Small intestine (tissue), 7 donors: ENCODE measurements around the gene NGB. TPM values are rescaled to one million over a fixed set of nuclear protein-coding genes. Genes with fewer than 3 reads are reported as not detected.

Experiments
- DNase-seq, 2 donors: peaks; one replicate each; pipeline versions ENCODE4 v3.0.0 to v3.0.0-alpha.2; 2013
- FAIRE-seq: peaks from 2 replicates; lab custom pipeline; 2012; peaks lifted over from hg19 to GRCh38; lab: Jason Lieb, UNC
- H3K27ac ChIP-seq, 3 donors: one replicate each; pipeline ENCODE4 v1.5.1; 2013; ENCODE audit warnings: low read length in 2 of 3, mild to moderate bottlenecking in 2 of 3, control low read depth in 1 of 3, inconsistent platforms in 1 of 3, low read depth in 1 of 3, moderate library complexity in 1 of 3
- H3K27me3 ChIP-seq, 3 donors: one replicate each; pipeline ENCODE4 v1.6.1; 2013; ENCODE audit warnings: low read length in 3 of 3, inconsistent platforms in 1 of 3; ENCODE audit not compliant: control insufficient read depth in 3 of 3, insufficient read depth in 3 of 3
- H3K36me3 ChIP-seq, 3 donors: one replicate each; pipeline ENCODE4 v1.6.1; 2013; ENCODE audit warnings: low read length in 3 of 3, inconsistent platforms in 1 of 3, low read depth in 1 of 3, mild to moderate bottlenecking in 1 of 3, moderate library complexity in 1 of 3; ENCODE audit not compliant: control insufficient read depth in 3 of 3, insufficient read depth in 2 of 3
- H3K4me1 ChIP-seq, 3 donors: one replicate each; pipeline ENCODE4 v1.6.1; 2013; ENCODE audit warnings: low read length in 2 of 3, inconsistent platforms in 1 of 3, low read depth in 1 of 3, mild to moderate bottlenecking in 1 of 3, moderate library complexity in 1 of 3; ENCODE audit not compliant: control insufficient read depth in 3 of 3, insufficient read depth in 2 of 3
- H3K4me3 ChIP-seq, 3 donors: one replicate each; pipeline ENCODE4 v1.5.1; 2013; ENCODE audit warnings: low read length in 3 of 3, control low read depth in 1 of 3, inconsistent platforms in 1 of 3, low read depth in 1 of 3, mild to moderate bottlenecking in 1 of 3, moderate library complexity in 1 of 3
- H3K9me3 ChIP-seq, 2 donors: one replicate each; pipeline ENCODE4 v1.6.1; 2013; ENCODE audit warnings: low read depth in 1 of 2, low read length in 1 of 2; ENCODE audit not compliant: control insufficient read depth in 2 of 2, insufficient read depth in 1 of 2
- WGBS, 3 donors: extraction: QIAGEN DNeasy Blood & Tissue Kit; methylation state at CpG; one replicate each; pipeline ENCODE4 v1.1.7; 2013; 5-methylcytosine and 5-hydroxymethylcytosine counted together
- polyA plus RNA-seq, 4 donors: library from polyadenylated mRNA; stranded (reverse) in 3 of 4; unstranded in 1 of 4; fragments of 200-250 nt in 3 of 4; fragments of 120-200 nt in 1 of 4; gene quantifications; one replicate each; pipeline versions ENCODE4 v1.2.1 to v1.2.3, GENCODE V29; 2013
- donor health status: healthy with polysubstance abuse.
- donor health status: control.
- donor health status: control.
- donor health status: Bipolar disorder and iron deficiency.
- donor health status: healthy.

The NGB gene
- polyA plus RNA-seq, 4 donors, result 0.09 to 0.81 TPM; not detected in 2

DNA sequence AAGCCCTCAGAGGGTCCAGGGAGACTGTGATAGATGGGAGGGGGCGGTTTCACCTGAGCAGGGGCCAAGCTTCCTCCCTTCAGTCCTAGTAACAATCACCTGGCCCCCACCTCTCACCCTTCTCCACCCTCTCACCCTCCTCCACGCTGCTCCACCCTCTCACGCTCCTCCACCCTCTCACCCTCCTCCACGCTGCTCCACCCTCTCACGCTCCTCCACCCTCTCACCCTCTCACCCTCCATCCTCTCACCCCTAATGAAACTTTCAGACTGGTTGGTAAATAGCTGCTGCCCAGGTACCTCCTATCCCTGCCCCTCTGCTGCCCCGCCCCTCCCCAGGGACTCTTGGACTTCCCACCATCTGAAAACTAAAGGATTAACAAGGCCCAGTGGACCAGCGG is 34.2 kb downstream of the NGB start:
- 39 to 68% (median 63%) methylated on average over 7 of the region's 7 CpGs for WGBS, 3 donors
- Histone ChIP-seq H3K4me1 (no peaks in the 10 kb centered on the region), H3K27ac (no peak overlapping the region), H3K4me3 (no peak overlapping the region), H3K36me3 (peaks cover 0 to 2% (median 0%) of the 10 kb centered on the region in 3 donors), H3K27me3 (no peaks in the 10 kb centered on the region), H3K9me3 (no peaks in the 10 kb centered on the region)
- DNase-seq (no peak), FAIRE-seq (no peak)

DNA sequence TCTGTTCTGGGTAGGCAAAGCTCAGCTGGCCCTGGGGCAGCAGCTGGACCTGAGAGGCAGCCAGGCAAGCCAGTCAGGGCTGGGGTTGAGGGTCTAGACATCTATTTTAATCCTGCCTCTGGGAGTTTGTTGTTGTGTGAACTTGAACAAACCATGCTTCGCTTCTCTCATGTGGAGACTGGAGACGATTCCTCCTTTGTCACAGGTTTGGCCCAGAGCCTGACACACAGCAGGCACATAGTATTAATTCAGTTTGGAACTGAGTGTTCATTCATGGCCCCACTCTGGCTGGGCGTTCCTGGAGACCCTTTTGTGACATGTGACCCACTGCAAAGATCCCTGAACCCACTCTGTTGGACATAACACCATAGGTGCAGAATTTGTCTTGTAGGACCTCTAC is 39.3 kb downstream of the NGB start:
- Histone ChIP-seq H3K9me3 (no peaks in the 10 kb centered on the region), H3K4me3 (no peak overlapping the region), H3K27ac (no peak overlapping the region), H3K36me3 (no peaks in the 10 kb centered on the region), H3K27me3 (no peaks in the 10 kb centered on the region), H3K4me1 (no peaks in the 10 kb centered on the region)
- 71 to 77% (median 72%) methylated on average over 3 of the region's 3 CpGs for WGBS, 3 donors
- DNase-seq (no peak), FAIRE-seq (no peak)

DNA sequence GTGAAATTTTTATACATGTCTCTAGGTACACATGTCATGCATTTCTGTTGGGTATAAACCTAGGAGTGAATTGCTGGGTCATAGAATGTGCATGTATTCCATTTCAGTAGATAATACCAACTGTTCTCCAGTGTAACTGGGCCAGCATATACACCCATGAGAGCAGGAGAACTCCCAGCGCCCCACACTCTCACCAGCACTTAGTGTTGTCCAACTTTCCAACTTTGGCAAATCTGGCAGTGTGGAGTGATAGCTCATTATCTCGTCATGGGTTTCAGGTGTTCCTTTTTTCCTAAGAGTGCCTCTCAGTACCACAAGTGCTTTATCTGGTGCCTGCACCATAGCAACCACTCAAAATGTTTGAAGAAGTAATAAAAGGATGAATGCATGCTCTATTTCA is 40.1 kb downstream of the NGB start:
- Histone ChIP-seq H3K27ac (no peak overlapping the region), H3K4me3 (no peak overlapping the region), H3K4me1 (no peaks in the 10 kb centered on the region), H3K27me3 (no peaks in the 10 kb centered on the region), H3K36me3 (no peaks in the 10 kb centered on the region), H3K9me3 (no peaks in the 10 kb centered on the region)
- no peak for DNase-seq
- 69 to 73% (median 72%) methylated on average over 2 of the region's 2 CpGs for WGBS, 3 donors
- FAIRE-seq, result no peak

- Histone ChIP-seq H3K4me1 (no peaks in the 10 kb centered on the region), H3K4me3 (no peak overlapping the region), H3K27ac (no peak overlapping the region), H3K36me3 (peaks cover 0 to 3% (median 0%) of the 10 kb centered on the region in 3 donors), H3K9me3 (no peaks in the 10 kb centered on the region), H3K27me3 (no peaks in the 10 kb centered on the region)
- no peak for FAIRE-seq
- no peak for DNase-seq
- WGBS, 3 donors, result 61 to 71% (median 62%) methylated on average over 6 of the region's 6 CpGs
Measured at GRCh38 chr14:77228056-77228455, 43.0 kb downstream of the NGB start.

GRCh38 chr14:77225892-77226557 is 45.0 kb downstream of the NGB start:
- WGBS, 3 donors, result 80 to 88% (median 81%) methylated on average over 14 of the region's 14 CpGs
- no peak for DNase-seq
- Histone ChIP-seq H3K27ac (no peak overlapping the region), H3K36me3 (peaks cover 0 to 3% (median 0%) of the 10 kb centered on the region in 3 donors), H3K4me1 (no peaks in the 10 kb centered on the region), H3K27me3 (no peaks in the 10 kb centered on the region), H3K9me3 (no peaks in the 10 kb centered on the region), H3K4me3 (no peak overlapping the region)
- no peak for FAIRE-seq

GRCh38 chr14:77225254-77225653 is 45.8 kb downstream of the NGB start:
- DNase-seq (no peak), FAIRE-seq (no peak)
- H3K27ac ChIP-seq, result no peak overlapping the region
- WGBS, 3 donors, result 80 to 86% (median 81%) methylated on average over 12 of the region's 12 CpGs
- no peak overlapping the region for H3K4me3 ChIP-seq
- no peaks in the 10 kb centered on the region for H3K9me3 ChIP-seq
- peaks cover 0 to 3% (median 0%) of the 10 kb centered on the region in 3 donors for H3K36me3 ChIP-seq
- H3K4me1 ChIP-seq, result no peaks in the 10 kb centered on the region
- H3K27me3 ChIP-seq, result no peaks in the 10 kb centered on the region

- Histone ChIP-seq H3K9me3 (no peaks in the 10 kb centered on the region), H3K27ac (no peak overlapping the region), H3K36me3 (peaks cover 0 to 3% (median 0%) of the 10 kb centered on the region in 3 donors), H3K27me3 (peaks cover 0 to under 1% (median 0%) of the 10 kb centered on the region in 3 donors), H3K4me3 (no peak overlapping the region), H3K4me1 (no peaks in the 10 kb centered on the region)
- FAIRE-seq (no peak), DNase-seq (no peak)
- WGBS, 3 donors, result 26 to 36% (median 30%) methylated on average over 4 of the region's 4 CpGs
Measured at GRCh38 chr14:77224212-77224611, 46.8 kb downstream of the NGB start.

GRCh38 chr14:77222546-77223225 is 48.3 kb downstream of the NGB start:
- no peaks in the 10 kb centered on the region for H3K9me3 ChIP-seq
- FAIRE-seq (no peak), DNase-seq (no peak)
- peaks cover 0 to 3% (median 0%) of the 10 kb centered on the region in 3 donors for H3K27me3 ChIP-seq
- peaks cover 0 to 3% (median 0%) of the 10 kb centered on the region in 3 donors for H3K36me3 ChIP-seq
- H3K27ac ChIP-seq, result no peak overlapping the region
- no peaks in the 10 kb centered on the region for H3K4me1 ChIP-seq
- WGBS, 3 donors, result 55 to 64% (median 61%) methylated on average over 10 of the region's 10 CpGs
- no peak overlapping the region for H3K4me3 ChIP-seq
